C4-2B (cell line): ENCODE results near the gene SPNS2.

Experiments used
- ZFX ChIP-seq: fragments of 450-650 bp; IDR thresholded peaks from 2 replicates; pipeline ENCODE4 v1.6.1; 2017
- TF ChIP-seq, protein P1 (sequence below): fragments of 450-650 bp; conservative IDR thresholded peaks from 2 replicates; pipeline ENCODE4 v1.5.1; 2017; ENCODE audit warnings: mild to moderate bottlenecking

- TF ChIP-seq, protein P1, sequence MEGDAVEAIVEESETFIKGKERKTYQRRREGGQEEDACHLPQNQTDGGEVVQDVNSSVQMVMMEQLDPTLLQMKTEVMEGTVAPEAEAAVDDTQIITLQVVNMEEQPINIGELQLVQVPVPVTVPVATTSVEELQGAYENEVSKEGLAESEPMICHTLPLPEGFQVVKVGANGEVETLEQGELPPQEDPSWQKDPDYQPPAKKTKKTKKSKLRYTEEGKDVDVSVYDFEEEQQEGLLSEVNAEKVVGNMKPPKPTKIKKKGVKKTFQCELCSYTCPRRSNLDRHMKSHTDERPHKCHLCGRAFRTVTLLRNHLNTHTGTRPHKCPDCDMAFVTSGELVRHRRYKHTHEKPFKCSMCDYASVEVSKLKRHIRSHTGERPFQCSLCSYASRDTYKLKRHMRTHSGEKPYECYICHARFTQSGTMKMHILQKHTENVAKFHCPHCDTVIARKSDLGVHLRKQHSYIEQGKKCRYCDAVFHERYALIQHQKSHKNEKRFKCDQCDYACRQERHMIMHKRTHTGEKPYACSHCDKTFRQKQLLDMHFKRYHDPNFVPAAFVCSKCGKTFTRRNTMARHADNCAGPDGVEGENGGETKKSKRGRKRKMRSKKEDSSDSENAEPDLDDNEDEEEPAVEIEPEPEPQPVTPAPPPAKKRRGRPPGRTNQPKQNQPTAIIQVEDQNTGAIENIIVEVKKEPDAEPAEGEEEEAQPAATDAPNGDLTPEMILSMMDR: no peak
- no peak for TF ChIP-seq ZFX
Observed at GRCh38 chr17:4569591-4569990, 70.9 kb downstream of the SPNS2 start.
